GM12891 (cell line): ENCODE measurements around the gene ZBTB24.

Experiments used
- POLR2A ChIP-seq: IDR thresholded peaks from 2 replicates; pipeline ENCODE4 v1.6.1; 2011; ENCODE audit warnings: low read depth, low read length, control low read depth
- POLR2AphosphoS5 ChIP-seq: IDR thresholded peaks from 2 replicates; pipeline ENCODE4 v1.6.1; 2011; ENCODE audit warnings: low read depth, low read length, control low read depth
- POU2F2 ChIP-seq: IDR thresholded peaks from 2 replicates; pipeline ENCODE4 v1.6.1; 2011; ENCODE audit warnings: low read depth, mild to moderate bottlenecking, control low read depth, low read length, moderate library complexity
- TAF1 ChIP-seq: IDR thresholded peaks from 2 replicates; pipeline ENCODE4 v1.6.1; 2011; ENCODE audit warnings: low read depth, low read length, control low read depth

- no peak for TF ChIP-seq POLR2AphosphoS5
- no peak for TF ChIP-seq POLR2A
- no peak for TF ChIP-seq TAF1
- no peak for TF ChIP-seq POU2F2
These were observed 29.3 kb upstream of the ZBTB24 start for GRCh38 chr6:109512271-109512817.
